Measurements from ENCODE around the gene CCDC197.

GRCh38 chr14:93973607-93974006 lies 23.5 kb upstream of the CCDC197 start:
- no peak for TF ChIP-seq CTCF (IDR thresholded peaks at IDR 0.05)
- no peak for TF ChIP-seq ZFX (IDR thresholded peaks at IDR 0.05; ENCODE audit: borderline replicate concordance)

Measured in 22Rv1 (cell line).